DMS 273 (cell line): ENCODE results near the gene PSAT1.
"Not testable (repeated sequence)": the region's sequence is repeated elsewhere in the genome, so short reads cannot be mapped to it uniquely, and the experiment has no call there.

Experiments
- DNase-seq: peaks from one replicate; lab custom pipeline; 2025; ENCODE audit not compliant: unreplicated experiment; lab: John Stamatoyannopoulos, UW

Gene PSAT1

DNA sequence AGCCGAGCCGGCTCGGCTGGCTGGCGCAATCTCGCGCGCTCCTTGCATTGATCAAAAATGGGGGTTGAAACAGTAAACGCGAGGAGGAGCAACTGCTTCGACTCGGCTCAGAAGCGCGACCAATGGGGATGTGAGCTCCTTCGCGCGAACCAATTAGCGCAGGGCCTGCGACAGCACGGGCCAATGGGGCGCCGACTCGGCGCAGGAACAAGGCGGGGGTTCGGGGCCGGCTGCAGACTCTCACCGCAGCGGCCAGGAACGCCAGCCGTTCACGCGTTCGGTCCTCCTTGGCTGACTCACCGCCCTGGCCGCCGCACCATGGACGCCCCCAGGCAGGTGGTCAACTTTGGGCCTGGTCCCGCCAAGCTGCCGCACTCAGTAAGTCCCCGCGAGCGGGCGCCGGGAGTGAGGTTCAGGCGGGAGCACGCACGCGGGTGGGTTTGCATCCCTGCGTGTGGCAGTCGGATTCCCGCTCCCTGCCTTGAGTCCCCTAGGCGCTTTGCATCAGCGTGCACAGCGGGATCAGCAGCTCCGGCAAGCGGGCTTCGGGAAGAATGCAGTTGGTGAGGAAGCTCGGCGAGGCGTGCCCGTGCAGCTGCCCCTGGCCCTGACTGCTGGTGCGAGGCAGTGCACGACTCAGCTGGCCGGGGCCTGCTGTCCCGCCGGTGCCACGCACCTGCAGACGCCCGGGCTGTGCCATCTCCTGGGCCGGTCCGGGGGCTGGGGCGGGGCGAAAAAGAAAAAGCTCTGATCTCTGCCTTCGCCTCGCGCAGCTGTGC lies at the start of gene PSAT1:
TSS of gene PSAT1 (plus strand) at position 233 of the 779 bp plus-strand sequence. CDS start at position 319, 86 bp downstream.
- peak; percentile 98 for DNase-seq

DNA sequence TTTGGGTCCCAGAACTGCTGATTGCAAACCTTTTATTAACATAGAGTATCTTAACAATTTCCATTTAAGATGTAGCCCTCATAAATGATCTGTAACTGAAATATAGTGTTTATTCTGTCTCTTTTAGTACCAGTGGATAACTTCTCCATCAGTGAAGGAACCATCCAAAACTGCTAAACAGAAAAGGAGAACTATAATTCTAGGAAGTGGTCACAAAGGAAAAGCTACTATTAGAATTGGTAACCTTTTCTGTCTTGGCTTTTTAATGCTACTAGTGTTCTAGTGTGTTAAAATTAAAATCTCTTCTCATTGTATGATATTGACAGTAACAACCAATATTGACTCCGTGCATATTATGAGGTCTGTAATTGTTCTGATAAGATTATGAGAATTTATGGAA lies 48.3 kb upstream of the PSAT1 start:
- no peak for DNase-seq

DNA sequence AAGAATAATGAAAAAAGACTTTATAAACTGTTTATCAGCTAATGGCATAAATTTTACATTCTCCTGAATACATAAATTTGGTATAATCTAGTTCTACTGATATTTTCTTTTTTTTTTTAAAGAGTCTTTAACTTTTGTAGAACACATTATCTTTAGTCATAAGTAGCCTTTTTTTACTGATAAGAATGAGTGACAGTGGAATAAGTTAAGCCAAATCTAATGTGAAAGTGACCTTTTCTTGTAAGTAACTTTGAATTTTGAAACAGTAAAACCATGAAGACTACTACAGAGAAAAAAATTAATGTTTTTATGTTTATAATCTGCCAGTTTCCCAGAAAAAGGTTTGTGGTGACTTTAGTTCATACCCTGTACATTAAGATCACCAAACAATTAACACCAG lies 47.4 kb upstream of the PSAT1 start:
- no peak for DNase-seq

DNA sequence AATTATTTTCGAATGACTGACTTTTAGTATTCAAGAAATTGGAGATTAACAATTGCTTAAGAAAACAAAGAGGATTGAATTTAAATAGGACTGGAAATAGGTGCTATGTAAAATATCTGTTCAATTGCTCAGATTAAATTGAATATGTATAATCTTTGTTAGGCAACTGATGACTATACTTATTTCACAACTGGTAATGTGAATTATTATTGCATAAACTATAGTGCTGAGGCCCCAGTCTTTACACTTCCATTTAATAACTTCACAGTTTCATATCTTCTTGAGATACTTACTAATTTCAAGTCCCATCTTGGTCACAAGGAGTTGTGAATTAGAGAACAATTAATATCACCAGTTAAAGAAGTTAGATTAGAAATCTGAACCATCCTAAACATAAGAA lies 44.3 kb upstream of the PSAT1 start:
- no peak for DNase-seq

DNA sequence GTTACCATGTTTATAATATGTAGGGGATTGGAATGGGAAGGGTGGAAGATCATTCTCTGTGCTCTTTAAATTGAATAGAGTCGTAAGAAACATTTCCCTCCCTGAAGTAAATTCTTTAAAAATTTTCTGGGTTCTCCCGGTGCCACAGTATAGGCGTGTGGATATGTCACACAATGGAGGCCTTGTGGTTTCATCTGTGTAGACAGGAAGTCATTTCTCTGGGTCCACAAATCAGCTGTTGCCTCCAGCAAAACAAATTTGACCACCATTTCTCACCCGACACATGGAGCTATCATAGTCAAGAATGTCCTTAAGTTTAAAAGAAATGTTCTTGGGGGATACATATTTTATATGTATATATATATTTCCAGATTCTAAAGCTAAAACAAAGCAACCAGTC lies 43.6 kb upstream of the PSAT1 start:
- no peak for DNase-seq

DNA sequence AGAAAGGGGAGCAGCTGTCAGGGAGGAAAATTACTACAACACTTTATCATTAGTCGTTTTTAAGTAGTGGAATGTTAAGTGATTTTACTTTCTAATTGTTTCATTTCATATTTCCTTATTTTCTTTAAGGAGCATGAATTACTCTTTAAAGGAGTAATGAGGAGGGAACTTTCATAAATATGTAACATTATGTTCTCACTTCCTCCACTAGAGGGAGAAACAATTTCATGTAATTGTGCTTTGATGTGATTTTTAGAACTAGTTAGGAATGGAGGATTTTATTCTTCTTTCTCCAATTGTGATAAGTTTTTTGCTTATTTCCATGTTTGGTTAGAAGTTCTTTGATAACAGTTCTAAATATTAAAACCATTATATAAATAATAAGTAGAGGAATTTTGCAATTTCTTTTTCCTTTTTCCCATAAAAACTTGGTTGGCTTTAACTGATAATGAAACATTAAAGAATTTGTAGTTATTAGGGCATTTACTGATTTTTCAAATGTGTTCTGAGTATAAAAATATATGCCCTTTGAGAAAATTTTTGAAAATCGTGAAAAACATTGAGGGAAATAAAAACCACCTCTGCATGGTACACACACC lies 35.4 kb upstream of the PSAT1 start:
- DNase-seq, result peak; percentile 42

DNA sequence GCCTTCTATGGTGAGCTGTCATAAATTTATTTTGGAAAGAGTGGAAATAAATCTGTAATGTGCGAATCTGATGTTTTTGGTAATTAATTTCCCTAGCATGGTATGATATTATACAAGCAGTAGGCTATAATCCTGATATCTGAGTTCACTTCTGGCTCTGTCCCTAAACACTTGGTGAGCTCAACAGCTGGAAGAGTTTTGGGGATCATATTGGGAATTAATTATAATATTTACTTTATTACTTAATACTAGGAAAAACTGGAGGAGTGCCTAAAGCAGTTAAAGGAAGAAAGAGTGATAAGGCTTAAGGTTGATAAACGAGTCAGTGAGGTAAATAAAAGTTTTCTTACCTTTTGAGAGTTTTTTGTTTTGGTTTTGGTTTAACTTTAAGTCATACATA lies 34.3 kb upstream of the PSAT1 start:
- no peak for DNase-seq

DNA sequence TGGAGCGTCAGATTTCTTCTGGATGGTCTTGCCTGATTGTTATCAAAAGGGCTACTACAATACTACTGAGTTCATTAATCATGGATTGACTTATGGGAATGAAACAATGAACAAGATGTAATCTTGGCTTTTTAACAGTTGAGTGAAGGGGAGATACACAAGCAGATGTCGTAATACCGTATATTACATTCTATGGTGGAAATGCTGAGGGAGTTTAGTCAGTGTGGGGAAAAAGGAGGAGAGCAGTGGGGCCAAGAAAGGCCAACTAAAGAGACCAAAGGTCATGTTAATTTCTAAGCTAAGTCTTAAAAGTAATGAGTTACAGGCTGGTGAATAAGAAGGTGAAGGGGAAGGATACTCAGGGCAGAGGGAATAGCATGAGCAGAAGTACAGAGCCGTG lies 29.0 kb upstream of the PSAT1 start:
- no peak for DNase-seq

DNA sequence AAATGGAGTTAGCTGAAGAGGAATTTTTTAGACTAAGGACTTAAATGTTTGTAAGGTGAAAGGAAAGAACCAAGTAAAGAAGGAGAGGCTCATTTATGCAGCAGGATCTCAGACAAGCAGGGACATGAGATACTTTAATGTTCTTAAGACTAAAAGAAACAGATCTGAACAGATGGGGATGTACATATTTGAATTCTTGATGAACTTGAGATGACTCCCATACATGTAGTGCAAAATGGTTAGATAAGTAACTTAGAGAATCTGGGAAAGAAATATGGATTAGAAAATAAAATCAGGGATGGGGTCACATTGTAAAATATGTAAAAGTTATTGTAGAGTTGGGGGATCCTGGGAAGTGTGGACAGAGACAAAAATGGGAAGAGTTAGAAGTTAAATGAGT lies 27.1 kb upstream of the PSAT1 start:
- no peak for DNase-seq

DNA sequence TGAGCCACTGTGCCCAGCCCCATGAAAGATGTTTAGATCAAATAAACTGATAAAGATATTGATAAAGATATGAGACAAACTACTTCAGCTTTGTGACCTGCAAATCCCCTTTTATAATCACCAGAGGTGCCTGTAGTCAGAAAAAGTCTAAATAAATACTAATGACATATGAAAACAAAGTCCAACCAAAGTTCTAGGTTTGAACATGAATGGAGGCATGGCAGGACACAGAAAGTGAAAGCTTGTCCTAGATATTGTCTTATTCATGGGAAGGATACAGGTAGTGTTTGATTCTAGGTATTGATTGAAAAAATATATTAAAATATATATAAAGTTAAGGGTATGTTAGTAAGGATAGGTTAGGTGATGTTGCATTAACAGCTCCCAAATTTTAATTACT lies 24.6 kb upstream of the PSAT1 start:
- no peak for DNase-seq

DNA sequence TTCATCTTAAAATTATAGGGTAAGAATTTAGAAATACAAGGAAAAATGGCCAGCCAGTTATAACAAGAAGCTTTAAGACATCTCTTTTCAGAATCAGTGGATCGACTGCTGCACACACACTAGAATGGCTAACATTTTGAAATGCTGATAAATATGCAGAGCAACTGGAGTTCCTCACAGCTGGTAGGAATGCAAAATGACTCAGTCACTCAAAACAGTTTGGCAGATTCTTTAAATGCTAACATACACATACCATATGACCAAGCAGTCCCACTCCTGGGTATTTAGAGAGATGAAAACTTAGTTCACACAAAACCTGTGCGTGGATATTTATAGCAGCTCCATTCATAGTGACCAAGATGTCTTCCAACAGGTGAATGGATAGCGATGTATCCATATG lies 23.2 kb upstream of the PSAT1 start:
- no peak for DNase-seq

DNA sequence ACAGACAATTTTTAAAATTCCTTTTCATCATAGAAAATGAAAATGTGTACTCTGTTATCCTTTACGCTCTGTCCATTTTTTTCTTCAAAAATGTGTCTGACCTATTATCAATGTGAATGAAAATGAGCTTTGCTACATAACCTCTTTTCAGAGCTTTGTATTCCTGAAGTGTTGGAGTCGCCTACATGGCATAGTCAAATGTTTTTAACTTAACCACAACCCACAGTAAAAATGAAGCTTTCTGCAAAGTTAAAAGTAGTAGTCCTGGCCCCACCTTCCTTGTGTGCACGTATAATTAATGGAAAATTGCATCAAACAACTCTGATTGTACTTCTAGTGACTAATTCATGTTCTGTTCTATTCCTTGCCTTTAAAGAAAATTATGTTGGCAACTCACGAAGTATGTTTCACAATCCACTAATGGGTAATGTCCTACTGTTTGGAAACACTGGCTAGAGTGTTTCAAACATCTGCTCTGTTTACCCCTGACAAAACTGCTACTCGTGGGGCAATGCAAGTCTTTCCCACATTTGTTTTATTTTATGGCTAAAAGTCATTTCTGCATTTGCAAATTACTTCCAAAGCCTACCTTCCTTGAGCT lies 18.6 kb upstream of the PSAT1 start:
- peak; percentile 5 for DNase-seq

DNA sequence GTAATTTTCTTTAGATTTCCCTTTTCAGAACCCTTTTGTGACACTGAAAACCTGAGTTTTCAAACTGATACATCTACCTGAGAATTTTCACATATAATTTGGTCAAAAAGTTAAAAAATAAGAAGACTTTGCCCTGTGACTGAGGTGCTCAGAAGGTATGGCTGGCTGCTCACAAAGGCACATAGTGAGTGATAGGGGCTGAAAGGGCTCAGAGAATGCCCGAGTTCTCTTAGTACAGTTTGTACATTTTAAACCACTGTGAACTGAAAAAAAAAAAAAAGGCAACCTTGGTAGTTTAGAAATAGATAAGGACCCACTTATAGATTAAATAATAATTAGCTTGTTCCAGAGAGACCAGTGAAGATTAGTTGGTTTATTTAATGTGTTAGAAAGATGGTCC lies 18.1 kb upstream of the PSAT1 start:
- no peak for DNase-seq

DNA sequence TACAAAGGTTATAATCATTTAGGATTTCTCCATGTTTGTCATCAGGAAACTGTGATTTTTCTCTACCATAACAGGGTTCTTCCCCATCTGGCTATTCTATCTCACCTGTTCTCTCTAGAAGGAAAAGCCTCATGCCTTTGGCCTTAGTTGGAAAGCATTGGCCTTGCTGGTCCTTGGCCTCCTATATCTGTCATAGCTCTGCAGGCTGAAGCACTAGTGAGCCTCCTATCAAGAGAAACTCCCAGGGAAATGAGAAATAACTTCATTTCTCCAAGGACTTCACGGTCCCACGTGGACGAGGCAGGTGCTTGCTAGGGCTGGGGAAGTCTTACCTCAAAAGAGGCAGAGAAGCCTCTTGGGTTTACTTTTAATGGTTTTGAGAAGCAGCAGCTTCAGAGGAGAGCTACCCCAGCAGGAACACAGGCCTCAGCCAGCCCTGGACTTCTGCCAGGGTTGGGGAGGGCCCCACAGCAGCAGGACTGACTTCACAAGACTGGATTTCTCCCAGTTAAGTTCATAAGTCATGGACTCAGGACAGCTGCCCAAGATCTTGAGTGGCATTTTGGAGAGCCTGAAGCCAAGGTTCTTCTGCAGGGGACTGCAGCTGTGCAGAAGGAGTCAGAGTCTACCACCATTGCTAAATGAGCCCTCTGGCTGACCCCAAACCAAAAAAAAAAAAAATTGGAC lies 15.8 kb upstream of the PSAT1 start:
- peak; percentile 84 for DNase-seq

DNA sequence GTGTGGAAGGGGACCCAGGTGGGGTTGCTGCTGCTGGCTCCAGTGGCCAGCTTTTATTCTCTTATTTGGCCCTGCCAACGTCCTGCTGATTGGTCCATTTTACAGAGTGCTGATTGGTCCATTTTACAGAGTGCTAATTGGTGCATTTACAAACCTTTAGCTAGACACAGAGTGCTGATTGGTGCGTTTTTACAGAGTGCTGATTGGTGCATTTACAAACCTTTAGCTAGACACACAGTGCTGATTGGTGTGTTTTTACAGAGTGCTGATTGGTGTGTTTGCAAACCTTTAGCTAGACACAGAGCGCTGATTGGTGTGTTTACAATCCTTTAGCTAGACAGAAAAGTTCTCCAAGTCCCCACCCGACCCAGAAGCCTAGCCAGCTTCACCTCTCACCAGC lies 12.7 kb upstream of the PSAT1 start:
- not testable (repeated sequence) for DNase-seq

DNA sequence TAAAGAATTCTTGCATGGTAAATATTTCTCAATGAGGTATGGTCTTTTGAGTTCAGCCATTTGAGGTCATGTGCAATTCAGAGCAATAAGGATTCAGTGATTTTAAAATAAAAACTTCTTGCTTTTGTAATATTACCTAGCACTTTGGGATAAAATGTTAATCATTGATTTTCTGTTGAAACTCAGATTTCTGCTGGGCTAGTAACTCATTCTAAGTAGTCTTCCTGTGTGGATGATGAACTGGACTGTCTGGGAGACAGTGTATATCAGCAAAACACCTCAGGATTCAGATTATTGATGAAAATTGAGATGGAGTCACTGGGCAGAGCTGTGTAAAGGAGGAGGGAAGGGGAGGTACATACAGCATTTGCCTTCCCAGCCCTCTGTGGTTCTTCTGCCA lies 10.8 kb upstream of the PSAT1 start:
- no peak for DNase-seq

DNA sequence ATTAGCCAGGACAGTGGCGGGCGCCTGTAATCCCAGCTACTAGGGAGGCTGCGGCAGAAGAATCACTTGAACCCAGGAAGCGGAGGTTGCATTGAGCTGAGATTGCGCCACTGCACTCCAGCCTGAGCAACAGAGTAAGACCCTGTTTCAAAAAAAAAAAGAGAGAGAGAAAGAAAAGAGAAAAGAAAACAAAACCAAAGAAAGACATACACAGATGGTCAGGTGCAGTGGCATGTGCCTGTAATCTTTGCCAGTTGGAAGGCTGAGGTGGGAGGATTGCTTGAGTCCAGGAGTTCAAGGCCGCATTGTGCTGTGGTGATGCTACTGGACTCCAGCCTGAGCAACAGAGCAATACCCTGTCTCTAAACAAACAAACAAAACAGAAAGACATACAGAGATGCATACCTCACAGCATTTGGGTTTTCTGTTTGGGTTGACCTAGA lies 10.0 kb upstream of the PSAT1 start:
- DNase-seq, result no peak

DNA sequence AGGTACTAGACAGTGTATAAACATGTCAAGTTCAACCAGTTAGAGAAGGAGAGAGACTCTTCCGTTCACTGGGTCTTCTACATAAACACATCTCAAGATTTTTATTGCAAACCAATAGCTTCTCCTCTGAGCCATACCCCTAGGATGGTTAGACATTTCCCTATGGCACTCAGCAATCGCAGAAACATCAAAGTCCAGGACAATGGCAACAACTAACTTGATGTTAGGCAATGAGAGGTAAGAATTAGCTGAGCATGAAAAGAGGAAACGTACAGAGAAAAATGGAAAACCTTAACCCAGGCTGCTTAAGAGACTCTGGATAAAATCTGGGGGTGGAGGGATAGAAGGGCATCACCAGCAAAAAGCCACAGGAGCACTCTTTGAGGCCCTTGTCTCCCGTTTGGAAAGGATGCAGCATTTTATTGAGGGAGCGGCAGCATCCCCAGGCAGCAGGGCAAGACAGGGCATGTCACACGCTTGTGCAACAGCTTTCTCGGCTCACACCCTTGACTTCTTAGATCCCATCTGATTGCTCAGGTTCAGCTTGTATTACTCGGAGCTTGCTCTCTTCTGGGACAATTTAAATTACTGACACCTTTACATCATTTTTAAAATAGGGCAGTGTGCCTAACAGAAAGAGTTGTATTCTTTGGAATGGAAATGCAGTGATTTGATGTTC lies 8.6 kb upstream of the PSAT1 start:
- peak; percentile 51 for DNase-seq

DNA sequence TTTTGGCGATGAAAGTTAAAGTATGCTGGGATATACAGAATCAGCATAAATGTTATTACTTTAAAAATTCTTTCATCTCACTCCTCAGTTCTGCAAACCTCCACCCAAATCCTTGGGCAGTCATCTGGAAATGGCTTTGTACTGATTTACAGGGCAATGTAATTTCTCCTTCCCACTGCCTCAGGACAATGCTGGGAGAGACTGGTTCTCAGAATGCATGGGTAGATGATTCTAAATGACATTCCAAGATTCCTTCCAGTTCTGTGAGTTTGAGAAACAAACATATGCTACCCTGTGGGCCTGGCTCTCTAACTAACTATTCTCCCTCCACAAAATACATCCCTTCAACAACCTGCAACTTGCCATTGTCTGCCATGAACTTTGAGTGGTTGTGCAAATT lies 7.5 kb upstream of the PSAT1 start:
- no peak for DNase-seq

DNA sequence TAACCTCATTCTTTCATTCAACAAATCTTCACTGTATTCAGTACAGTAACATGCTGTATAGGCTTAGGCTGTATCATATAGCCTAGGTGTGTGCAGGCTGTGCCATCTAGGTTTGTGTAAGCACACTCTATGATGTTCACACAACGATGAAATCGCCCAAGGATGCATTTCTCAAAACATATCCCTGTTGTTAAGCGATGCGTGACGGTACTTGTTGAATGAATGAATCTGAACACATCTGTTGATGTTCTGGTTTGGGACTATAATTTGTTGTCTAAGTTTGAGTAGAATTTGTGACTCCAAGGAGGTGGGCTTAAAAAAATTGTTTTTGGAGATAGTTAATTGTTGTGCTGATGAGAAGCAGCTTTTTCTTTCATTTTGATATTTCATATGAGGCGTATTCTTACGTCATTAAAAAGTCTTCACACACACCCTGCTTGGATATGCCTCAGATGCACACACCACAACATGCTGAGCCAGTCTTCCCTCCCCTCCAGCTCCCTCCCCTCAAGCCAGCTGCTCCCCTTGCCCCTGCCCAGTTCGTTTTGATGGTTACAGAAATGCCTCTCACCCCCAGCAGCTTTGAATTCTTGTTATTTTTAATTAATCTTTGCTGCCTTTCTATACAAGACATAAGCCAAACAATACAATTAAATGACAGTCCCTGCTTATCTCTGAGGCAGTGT lies 5.5 kb upstream of the PSAT1 start:
- peak; percentile 63 for DNase-seq

DNA sequence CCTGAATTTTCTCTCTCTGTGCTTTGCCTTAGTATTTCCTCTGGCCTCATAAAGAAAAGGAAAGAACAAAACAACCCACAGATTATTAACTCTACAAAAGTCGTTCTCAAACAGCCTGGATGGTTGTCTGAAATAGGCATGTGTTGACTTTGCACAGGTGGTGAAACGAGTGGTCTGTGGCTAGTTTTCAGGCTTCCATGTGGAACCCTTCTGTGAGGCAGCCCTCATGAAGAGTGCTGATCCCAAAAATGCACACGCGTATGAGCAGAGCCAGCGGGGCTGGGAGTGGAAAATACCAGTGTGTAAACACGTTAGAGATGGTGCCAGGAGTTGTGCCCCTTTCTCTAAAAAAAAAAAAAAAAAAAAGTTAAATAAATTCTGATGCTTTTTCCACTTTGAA lies 4.9 kb upstream of the PSAT1 start:
- DNase-seq, result peak; percentile 47
